Breast epithelium (tissue), 4 donors: Measurements from ENCODE around the gene KCNS3. TPM values are rescaled to one million over a fixed set of nuclear protein-coding genes. Genes with fewer than 3 reads are reported as not detected.

Source experiments
- DNase-seq, 2 donors: peaks; one replicate each; pipeline ENCODE4 v3.0.0-alpha.2; 2019; ENCODE audit warnings: low spot score in 2 of 2
- H3K27ac ChIP-seq, 2 donors: fragments of 200-600 bp; sonication (generic) in 1 of 2; one replicate each; pipeline ENCODE4 v1.5.1; 2016 to 2019; ENCODE audit warnings: mild to moderate bottlenecking in 1 of 2
- H3K27me3 ChIP-seq, 2 donors: fragments of 200-600 bp; sonication (generic) in 1 of 2; one replicate each; pipeline versions ENCODE4 v1.5.1 to v1.6.0; 2017 to 2019; ENCODE audit warnings: control low read depth in 1 of 2, mild to moderate bottlenecking in 1 of 2
- H3K36me3 ChIP-seq: fragments of 200-600 bp; one replicate; pipeline ENCODE4 v1.5.1; 2019
- H3K4me1 ChIP-seq, 2 donors: fragments of 200-600 bp; sonication (generic); one replicate each; pipeline ENCODE4 v1.5.1; 2016 to 2019; ENCODE audit warnings: control low read depth in 1 of 2
- H3K4me3 ChIP-seq, 3 donors: fragments of 200-600 bp; sonication (generic); 1 replicate in 2 of 3; 2 replicates in 1 of 3; pipeline ENCODE4 v1.5.1; 2016 to 2019; ENCODE audit warnings: mild to moderate bottlenecking in 3 of 3, moderate library complexity in 2 of 3
- H3K9me3 ChIP-seq, 2 donors: fragments of 200-600 bp; sonication (generic) in 1 of 2; one replicate each; pipeline ENCODE4 v1.5.1; 2016 to 2019; ENCODE audit warnings: control low read depth in 1 of 2
- POLR2A ChIP-seq: fragments of 450-650 bp; IDR thresholded peaks from one replicate; pipeline ENCODE4 v1.6.1; 2016; ENCODE audit warnings: antibody characterized with exemption, mild to moderate bottlenecking, moderate library complexity
- POLR2AphosphoS5 ChIP-seq, 3 donors: sonication (generic); formaldehyde crosslinking; IDR thresholded peaks; one replicate each; pipeline ENCODE4 v1.6.1; 2017; ENCODE audit warnings: antibody characterized with exemption in 3 of 3
- intact Hi-C: fragments of 100-400 bp; cut with DNase I; formaldehyde crosslinking; loops from one replicate; pipeline ENCODE4 v1.15.1; 2023; ENCODE audit warnings: low total_unique reads
- total RNA-seq, 3 donors: library from RNA; depleted of rRNA; stranded (reverse); fragments of >200 nt; gene quantifications; one replicate each; pipeline ENCODE4 v1.1.0, GENCODE V29; 2016
- TF ChIP-seq, protein P1 (sequence below), 3 donors: fragments of 450-650 bp; IDR thresholded peaks; one replicate each; pipeline ENCODE4 v1.5.1; 2016 to 2017; ENCODE audit warnings: antibody characterized with exemption in 3 of 3, mild to moderate bottlenecking in 3 of 3, moderate library complexity in 3 of 3

The KCNS3 gene
- total RNA-seq, 3 donors from 2014 or later: 16.0 to 76.4 (median 61.6) TPM

DNA sequence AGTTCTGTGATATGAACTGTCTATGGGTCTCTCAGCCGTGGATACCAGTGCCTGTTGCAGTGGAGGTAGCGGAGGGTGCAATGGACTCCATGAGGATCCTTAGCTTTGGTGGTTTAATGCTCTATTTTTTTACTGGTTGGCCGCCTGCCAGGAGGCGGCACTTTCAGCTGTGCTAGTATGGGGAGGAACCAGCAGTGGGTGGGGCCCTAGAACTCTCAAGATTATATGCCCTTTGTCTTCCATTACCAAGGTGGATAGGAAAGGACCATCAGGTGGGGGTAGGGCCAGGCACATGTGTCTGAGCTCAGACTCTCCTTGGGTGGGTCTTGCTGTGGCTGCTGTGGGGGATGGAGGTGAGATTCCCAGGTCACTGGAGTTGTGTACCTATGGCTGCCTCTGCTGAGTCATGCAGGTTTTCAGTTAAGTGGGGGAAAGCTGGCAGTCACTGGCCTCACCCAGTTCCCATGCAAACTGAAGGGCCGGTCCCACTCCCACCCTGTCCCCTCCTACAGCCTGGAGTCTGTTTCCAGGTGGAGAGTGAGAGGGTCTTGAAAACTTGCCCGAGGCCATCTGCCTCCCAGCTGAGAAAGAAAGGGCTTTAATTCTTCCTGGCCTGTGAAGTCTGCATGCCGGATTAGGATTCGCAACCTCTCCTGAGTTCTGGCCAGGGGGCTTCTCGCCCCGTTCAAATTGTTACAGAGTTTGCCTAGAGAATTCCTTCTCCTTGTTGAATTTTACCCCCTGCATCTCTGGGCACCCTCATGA lies 14.5 kb downstream of the KCNS3 start:
- no peak for DNase-seq
- intact Hi-C loops: no loop called here
- Histone ChIP-seq H3K4me1 (no peaks in the 10 kb centered on the region), H3K36me3 (no peaks in the 10 kb centered on the region), H3K27ac (no peak overlapping the region), H3K4me3 (no peak overlapping the region), H3K9me3 (peaks cover 0 to 8% of the 10 kb centered on the region in 2 donors), H3K27me3 (no peaks in the 10 kb centered on the region)
- TF ChIP-seq POLR2AphosphoS5 (IDR thresholded peaks at IDR 0.05): no peak
- TF ChIP-seq POLR2A: no peak
- TF ChIP-seq, protein P1, sequence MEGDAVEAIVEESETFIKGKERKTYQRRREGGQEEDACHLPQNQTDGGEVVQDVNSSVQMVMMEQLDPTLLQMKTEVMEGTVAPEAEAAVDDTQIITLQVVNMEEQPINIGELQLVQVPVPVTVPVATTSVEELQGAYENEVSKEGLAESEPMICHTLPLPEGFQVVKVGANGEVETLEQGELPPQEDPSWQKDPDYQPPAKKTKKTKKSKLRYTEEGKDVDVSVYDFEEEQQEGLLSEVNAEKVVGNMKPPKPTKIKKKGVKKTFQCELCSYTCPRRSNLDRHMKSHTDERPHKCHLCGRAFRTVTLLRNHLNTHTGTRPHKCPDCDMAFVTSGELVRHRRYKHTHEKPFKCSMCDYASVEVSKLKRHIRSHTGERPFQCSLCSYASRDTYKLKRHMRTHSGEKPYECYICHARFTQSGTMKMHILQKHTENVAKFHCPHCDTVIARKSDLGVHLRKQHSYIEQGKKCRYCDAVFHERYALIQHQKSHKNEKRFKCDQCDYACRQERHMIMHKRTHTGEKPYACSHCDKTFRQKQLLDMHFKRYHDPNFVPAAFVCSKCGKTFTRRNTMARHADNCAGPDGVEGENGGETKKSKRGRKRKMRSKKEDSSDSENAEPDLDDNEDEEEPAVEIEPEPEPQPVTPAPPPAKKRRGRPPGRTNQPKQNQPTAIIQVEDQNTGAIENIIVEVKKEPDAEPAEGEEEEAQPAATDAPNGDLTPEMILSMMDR (IDR thresholded peaks at IDR 0.05): no peak

DNA sequence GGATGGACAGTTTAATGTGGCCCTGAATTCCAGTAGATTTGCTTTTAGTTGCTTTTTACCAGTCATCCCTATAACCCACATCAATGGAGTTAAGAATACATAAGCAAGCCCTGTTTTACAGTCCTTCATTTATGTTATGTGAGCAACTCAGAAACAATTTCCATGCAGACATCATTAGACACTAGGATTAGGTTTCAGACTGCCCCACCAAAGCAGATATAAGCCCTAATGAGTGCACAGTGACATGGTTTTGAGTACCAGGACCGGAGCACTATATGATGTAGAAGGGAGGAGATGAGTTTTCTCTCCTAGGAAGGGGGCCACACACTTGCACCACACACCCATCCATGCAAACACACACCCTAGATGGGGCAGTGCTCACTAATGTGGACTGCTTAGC lies 15.5 kb downstream of the KCNS3 start:
- no peak overlapping the region for H3K27ac ChIP-seq
- no peak overlapping the region for H3K4me3 ChIP-seq
- H3K4me1 ChIP-seq: no peaks in the 10 kb centered on the region
- TF ChIP-seq POLR2A (no peak), POLR2AphosphoS5 (IDR thresholded peaks at IDR 0.05) (no peak)
- TF ChIP-seq, protein P1 (IDR thresholded peaks at IDR 0.05): no peak
- intact Hi-C loops: no loop called here
- no peak for DNase-seq
- no peaks in the 10 kb centered on the region for H3K36me3 ChIP-seq
- H3K27me3 ChIP-seq: no peaks in the 10 kb centered on the region
- peaks cover 0 to 8% of the 10 kb centered on the region in 2 donors for H3K9me3 ChIP-seq

DNA sequence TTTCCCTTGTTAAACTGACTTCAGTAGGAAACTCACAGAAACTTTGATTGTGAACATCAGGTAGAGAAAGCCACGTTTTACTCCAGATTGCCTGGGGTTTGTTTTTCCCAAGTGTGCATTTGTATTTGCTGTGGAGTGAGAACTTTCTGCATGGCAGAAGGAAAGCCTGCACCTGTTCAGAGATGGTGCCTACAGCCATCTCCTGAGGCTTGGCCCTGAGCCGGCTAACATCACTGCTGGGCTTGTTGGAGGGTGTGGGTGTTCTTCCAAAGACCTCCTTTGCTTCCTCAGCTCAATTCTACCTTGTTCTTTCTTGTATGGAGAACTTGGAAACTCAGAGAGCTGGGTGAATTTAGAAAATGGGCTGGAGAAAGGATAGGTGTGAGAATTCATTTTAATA lies 16.1 kb downstream of the KCNS3 start:
- no peak for DNase-seq
- intact Hi-C loops: no loop called here
- Histone ChIP-seq H3K36me3 (no peaks in the 10 kb centered on the region), H3K9me3 (peaks cover 0 to 8% of the 10 kb centered on the region in 2 donors), H3K27ac (no peak overlapping the region), H3K4me3 (no peak overlapping the region), H3K27me3 (no peaks in the 10 kb centered on the region), H3K4me1 (no peaks in the 10 kb centered on the region)
- no peak for TF ChIP-seq POLR2A
- no peak for TF ChIP-seq POLR2AphosphoS5 (IDR thresholded peaks at IDR 0.05)
- TF ChIP-seq, protein P1 (IDR thresholded peaks at IDR 0.05): no peak

DNA sequence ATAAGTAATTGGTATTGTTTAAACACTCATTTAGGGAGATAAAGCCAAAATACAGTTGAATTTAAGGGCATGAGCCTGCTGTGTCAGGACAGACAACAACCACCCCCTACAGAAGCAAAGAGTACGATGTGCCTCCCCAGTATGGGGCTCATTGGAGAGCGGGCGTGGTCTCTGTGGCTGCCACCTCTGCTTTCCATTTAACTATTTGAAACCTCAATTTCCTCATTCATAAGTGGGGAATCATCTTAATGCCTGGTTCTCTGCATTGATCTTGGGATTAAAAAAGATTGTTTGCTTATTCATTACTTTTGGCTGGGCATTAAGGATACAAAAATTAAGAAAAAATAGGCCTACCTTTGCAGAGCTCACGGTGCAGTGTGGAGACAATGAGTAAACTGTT lies 21.4 kb downstream of the KCNS3 start:
- DNase-seq: no peak
- H3K27ac ChIP-seq: no peak overlapping the region
- no peaks in the 10 kb centered on the region for H3K4me1 ChIP-seq
- TF ChIP-seq POLR2A (no peak), POLR2AphosphoS5 (IDR thresholded peaks at IDR 0.05) (no peak)
- TF ChIP-seq, protein P1 (IDR thresholded peaks at IDR 0.05): no peak
- H3K36me3 ChIP-seq: no peaks in the 10 kb centered on the region
- no peaks in the 10 kb centered on the region for H3K9me3 ChIP-seq
- intact Hi-C loops: no loop called here
- H3K27me3 ChIP-seq: no peaks in the 10 kb centered on the region
- no peak overlapping the region for H3K4me3 ChIP-seq

DNA sequence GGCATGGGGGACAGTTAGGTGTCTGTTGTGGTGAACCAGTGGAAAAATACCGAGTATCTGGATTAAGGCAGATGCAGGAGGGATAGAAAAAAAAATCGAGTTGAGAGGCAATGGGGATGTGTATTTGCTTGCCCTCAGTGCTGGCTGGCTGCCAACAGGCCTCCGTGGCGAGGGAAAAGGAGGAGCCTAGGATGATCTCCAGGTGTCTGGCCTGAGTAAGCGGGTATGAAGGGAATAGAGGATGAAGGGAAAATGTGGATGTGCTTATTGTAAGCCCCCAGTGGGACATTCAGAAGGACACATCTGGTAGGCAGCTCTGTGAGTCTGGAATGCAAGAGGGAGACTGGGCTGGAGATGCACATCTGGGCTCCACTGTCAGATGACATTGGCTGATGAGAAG lies 22.8 kb downstream of the KCNS3 start:
- Histone ChIP-seq H3K4me1 (no peaks in the 10 kb centered on the region), H3K36me3 (no peaks in the 10 kb centered on the region), H3K9me3 (no peaks in the 10 kb centered on the region), H3K27ac (no peak overlapping the region), H3K4me3 (no peak overlapping the region), H3K27me3 (no peaks in the 10 kb centered on the region)
- intact Hi-C loops: no loop called here
- no peak for DNase-seq
- TF ChIP-seq, protein P1 (IDR thresholded peaks at IDR 0.05): no peak
- TF ChIP-seq POLR2A (no peak), POLR2AphosphoS5 (IDR thresholded peaks at IDR 0.05) (no peak)
